ENCODE measurements around the gene JUND.

- TF ChIP-seq CTCF (IDR thresholded peaks at IDR 0.05 in 8 of 11, conservative IDR thresholded peaks at IDR 0.05 in 3 of 11) (no peak), POLR2A (IDR thresholded peaks at IDR 0.05) (no peak)
These were observed 5.7 kb upstream of the JUND start for GRCh38 chr19:18286973-18287635.
